Activated CD8-positive, alpha-beta memory T cell treated with anti-CD3 and anti-CD28 coated beads, Interleukin-2, amount 50 U/mL, for 24 hours (primary cell): ENCODE measurements around the gene ARHGAP22.
"Not testable (repeated sequence)": the region's sequence is repeated elsewhere in the genome, so short reads cannot be mapped to it uniquely, and the experiment has no call there.

Source experiments
- DNase-seq: peaks from one replicate; pipeline ENCODE4 v3.0.0-alpha.2; 2020; ENCODE audit errors: extremely low read depth

Gene ARHGAP22

DNA sequence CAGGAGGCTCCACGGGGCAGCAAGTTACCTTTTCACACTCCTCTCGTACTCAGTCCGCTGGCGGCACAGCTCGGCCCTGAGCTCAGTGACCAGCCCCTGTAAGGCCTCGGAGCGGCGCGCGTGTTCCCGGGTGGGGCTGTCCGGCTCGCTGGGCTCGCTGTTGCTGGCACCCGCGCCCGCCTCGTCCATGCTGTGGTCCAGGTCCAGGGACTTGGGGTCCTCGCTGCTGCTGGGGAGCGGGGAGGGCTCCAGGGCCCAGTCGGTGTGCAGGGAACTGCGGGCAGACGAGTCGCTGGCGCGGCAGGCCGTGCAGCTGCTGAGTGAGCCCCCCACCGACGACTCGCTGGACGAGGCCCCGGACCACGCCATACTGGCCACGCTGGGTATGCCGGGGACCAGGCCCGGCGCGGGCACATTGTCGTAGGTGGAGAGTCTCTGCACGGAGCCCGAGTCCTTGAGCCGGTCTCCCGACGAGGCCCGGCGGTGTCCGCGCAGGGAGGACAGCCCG is 154.6 kb downstream of the ARHGAP22 start:
- DNase-seq = no peak

DNA sequence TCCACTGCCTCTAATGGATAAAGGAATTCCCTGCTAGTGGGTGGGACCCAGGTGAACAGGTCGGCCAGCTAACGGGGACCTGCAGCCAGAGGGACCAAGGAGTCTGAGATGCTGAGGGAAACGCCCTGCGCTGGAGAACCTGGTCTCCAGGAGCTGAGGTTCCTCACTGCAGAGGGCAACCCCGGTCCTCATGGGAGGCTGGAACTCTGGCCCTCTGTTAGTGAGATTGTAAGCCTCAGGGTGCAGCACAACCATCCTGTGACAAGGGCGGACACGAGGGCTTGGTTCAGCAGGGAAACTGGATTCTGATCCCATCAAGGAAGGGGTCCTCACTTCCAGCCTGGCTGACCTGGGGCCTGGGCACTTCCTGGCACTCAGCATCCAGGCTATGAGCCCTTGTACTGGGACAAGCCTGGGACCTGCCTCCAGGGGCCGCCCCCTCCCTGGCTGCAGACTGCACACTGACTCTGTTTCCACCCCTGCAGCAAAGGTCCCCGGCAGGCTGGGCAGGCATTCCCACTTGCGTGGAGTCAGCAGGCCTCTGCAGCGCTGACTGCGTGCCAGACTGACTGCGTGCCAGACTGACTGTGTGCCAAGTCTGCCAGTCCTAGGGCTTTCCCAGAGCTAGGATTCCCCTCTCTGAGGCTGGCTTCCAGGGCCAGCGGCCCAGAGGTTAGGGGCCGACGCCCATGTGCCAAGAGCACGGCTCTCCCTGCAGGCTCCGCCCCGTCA is 155.2 kb downstream of the ARHGAP22 start:
- no peak for DNase-seq

DNA sequence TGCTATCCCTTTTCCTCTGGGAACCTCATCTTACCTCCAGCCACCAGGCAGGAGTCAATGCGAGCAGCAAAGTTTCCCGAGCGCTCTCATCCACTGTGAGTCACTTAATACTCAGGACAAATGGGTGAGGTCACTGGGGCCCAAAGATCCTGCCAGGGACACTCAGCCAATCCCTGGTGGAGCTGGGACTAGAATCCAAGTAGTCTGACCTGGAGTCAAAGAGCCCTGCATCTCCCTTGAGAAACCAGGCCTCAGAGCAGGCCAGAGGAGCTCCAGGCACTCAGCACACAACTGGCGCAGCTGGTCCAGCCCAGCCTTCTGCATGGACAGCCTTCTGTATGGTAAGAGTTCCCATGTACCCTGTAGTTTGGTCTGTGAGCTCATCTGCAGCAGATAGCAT is 156.1 kb downstream of the ARHGAP22 start:
- no peak for DNase-seq

DNA sequence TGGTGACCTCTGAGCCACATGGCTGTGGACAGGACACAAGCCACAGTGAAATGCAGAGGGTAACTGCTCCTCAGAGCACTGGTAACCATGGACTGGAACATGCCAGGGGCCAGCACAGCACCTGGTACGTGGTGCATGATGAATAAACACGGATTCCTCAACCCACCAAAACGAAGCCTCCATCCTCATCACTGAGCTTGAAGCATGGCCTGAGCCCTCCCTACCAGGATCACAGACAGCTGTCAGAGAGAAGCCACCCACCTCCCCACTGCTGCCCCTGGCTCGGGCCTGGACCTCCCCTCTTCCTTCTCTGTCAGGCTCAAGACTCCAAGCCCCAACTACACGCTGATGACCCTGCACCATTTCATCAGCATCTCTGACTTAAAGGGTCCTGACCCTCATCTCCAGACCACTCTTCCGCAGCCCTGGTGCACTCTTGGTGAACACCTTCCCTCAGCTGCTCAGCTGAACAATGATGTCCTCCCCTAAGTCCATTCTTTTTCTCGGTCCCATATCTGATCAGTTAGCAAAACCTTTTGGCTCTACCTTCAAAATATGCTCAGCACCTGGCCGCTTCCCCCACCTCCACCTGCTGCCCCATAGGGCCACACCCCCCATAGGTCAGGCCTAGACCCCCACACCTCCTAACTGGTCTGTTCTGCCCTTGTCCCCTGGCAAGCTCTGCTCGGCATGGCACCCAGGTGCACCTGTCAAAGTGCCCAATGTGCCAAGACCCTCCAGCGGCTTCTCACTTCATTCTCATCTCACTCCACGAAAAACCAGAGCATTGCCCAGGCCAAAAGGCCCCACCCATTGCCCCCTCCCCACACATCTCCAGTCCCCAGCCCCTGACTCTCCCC is 157.3 kb downstream of the ARHGAP22 start:
- DNase-seq = no peak

DNA sequence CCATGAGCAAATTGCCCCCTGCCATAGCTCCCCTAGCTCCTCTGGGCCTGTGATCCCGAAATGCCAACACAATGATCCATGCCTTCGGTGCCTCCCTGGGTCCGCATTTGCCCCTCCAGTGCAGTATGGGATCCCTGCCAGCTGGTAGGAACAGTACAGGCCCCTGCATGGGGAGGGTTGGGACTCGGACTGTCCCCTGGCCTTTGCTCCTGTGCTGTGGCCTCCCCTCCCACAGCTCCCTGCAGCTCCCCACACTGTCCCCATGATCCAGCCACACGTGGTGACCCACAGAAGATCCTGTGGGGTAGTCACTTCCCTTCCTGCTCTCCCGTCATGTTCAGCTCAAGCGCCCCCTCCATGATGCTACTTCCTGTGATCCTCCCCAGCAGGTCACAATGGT is 158.1 kb downstream of the ARHGAP22 start:
- no peak for DNase-seq

DNA sequence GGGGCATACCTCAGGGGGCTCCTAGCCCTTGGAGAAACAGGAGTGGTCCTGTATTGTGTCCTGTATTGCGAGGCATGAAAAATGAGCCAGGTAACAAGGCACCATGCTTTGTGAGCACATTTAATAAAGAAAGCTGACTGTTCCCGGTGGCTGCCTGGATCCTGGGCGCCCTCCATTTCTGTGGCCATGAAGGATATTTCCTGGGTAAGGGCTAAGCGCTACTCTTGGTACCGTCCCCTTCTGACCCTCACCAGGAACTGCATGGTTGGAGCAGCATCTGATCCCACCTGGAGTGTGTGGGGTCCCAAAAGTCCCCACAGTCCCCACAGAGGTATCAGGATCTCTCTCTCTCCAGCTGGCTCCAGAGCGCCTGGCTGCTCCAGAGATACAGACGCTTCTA is 158.9 kb downstream of the ARHGAP22 start:
- DNase-seq = no peak

DNA sequence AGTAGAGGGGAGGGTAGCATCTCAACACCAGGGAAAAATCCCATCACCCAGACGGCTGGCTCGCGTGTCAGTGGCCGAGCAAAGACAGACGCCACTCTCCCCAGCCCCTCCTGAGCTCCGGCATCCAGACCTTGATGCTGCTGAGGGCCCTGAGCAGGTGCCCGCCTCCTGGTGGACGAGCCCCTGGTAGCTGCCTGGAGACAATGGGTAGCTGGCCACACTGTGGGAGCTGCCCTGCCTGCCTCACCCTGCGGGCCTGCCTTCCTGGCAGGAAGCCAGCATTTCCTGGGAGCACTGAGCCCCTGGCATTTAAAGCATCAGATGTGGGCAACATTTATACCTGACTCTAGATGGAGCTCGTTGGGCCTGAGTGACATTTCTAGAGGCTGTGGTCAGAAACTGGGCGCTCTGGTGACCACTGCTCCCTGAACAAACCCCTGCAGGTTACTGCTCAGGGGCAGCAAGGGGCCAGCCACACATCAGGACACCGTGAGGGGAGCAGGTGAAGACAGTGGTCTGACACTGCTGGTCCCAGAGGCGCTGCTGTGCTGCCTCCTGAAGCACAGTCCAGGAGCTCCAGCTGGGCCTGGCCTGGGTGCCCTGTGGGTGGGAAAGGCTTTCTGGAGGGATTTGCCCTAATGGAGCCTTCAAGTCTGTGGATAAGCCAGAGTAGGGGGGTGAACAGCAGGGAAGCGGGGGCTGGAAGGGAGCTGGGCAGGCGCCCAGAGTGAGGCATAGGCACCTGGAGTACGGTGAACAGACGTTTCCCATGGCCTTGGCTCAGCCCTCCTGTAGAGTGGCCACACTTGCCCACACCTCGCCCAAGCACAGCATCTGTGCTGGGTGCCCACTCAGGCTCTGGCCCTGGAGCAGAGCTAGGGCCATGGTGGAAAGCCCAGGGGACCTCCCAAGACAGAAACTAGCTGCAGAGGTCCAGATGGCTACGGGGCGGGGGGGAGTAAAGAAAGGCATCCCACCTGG is 159.7 kb downstream of the ARHGAP22 start:
- DNase-seq = no peak

DNA sequence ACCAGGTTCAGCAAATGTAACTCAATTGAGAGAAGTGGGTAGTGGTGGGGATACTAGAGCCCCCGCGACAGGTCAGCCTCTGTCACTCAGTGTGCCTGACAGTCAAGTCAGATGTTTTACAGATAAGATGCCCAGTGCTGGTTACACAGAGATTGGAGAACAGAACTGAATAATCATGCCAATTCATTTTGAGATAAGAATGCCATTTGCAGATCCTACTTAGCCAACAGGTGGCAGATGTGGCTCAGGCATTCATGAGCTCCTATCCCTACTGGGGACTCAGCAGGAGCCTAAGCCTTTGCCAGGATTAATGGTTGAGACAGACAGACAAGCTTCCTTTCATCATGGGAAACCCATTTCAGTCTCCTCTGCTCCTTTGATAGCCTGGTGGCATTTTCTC is 160.6 kb downstream of the ARHGAP22 start:
- no peak for DNase-seq

DNA sequence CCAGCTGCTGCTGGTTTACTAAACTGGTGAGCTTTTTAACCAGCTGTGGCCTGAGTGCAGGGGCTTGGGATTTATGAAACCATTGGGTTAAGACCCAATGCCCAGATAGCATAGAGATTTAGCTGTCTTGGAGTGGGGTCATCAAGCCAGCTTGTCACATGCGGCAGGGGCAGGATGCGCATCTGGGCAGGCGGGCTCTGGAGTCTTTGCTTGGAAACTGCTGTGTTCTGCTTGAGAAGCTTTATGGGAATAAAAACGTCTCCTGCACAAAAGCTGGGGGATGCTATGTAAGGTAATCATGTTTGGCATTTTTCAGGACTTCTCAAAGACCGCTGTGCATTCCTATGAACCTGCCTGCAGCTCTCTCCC is 162.1 kb downstream of the ARHGAP22 start:
- DNase-seq = no peak

DNA sequence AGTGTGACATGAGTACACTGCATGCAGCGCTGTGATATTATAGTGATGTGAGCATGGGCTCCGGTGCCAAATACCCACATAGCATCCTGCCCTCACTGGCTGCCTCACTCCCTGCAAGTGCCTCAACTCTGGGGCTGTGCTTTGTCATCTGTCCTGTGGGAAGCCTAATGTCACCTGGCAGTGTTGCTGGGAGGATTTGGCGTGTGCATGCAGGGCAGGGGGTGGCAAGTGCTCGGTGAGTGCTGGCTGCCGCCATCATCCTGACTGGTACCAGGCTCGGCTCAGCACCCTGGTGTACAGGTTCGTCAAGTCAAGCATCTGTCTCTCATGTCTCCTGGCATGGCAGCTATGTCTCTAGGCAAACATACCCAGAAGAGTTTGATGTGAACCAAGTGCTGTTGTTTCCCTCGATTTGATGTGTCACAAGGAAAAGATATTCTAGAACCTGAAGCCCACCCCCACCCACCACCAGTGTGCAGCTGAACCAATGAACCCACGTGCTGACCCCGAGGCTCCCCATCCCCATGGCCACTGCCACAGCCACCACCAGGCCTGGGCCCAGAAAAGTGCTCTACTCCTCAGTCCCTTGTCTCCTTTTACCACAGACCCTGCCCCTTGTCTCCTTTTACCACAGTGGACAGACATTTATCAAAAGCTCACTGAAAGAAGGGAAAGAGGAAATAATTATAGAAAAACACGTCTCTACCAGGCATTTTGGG is 162.6 kb downstream of the ARHGAP22 start:
- DNase-seq = no peak

DNA sequence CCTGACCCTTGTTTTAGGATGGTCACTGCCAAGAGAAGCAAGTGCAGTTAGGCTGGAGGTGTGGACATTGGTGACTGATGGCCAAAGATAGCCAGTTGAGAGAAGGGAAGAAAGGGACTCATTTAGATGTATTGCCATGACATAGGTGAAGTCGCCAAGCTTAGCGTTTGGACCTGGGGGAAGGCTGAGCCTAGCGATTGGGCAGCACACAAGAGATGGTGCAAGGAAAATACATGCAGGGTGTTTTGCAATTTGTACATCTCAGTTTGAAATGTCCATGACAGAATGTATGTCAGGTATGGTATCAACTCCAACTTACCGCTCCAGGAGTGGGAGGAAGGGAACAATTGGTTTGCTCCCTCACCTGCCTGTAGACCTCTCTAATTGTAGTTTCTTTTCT is 164.1 kb downstream of the ARHGAP22 start:
- no peak for DNase-seq

DNA sequence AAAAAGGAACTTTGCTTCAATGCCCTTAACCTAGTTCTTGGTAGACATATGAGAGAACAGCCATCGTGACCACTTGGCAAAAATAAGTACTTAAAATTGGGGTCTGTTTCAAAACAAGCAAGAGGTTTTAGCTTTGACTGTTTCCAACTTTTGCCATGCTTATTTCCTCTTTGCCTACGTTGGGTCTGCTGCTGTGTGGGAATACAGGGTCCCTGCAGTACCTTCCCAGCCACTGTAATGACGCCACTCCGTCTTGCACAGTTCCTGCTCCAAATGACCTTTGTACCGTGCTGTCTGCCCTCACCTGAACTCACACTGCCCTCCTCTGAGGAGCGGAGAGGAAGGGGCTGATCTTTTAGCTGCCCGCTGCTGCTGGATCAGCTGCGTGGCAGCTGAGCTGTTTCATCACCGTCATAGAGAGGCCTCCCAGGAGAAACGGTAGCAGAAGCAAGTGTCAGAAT is 165.3 kb downstream of the ARHGAP22 start:
- no peak for DNase-seq

DNA sequence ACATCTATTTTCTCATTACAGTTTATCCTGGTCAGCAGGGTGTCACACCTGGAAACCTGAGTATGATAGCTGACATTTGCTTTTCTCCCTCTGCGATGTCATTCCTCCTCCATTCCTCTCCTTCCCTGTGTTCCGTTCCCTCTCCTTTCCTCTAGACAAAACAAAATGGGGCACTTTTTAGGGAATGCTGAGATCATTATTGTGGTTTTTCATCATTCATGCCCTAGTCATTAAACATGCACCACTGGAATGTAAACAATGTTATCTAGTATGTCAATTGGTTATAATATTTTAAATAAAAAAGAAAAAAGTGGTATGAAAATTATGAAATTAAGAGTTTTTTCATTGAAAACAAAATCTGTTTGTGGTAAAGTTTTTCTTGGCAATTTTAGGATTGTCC is 165.8 kb downstream of the ARHGAP22 start:
- no peak for DNase-seq

DNA sequence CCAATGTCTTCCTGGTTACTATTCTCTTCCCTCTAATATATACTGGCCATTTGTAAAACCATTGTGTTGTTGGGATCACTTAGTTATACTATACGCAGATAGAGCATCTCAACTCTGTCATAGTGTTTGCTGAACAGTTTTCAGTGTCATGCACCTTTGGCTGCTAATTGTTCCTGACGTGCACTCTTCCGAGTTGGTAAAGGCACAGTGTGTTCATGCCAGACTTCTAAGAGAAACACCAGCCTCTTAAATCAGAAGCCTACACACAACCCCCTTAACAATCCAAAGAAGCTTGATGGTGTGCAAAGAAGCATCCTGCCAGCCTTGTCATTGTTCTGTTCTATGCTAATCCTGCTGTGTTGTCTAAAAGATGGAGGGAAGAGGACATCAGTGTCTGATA is 167.3 kb downstream of the ARHGAP22 start:
- no peak for DNase-seq

DNA sequence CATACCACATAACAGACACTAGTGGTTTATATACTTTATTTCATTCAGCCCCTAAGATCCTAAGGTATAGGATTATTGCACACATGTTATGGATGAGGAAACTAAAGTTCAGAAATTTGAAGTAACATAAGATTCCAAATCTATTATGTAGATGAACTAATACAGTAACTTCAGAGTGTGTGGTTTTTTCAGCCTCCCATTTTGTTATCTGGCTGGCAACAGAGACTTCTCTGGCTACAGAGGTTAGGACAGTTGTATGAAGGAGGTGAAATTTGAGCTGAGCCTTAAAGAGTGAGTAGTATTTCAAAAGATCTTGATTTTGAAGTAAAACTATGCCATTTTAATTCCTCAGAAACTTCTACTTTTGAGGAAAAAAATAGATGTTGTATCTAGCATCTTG is 173.0 kb downstream of the ARHGAP22 start:
- no peak for DNase-seq

DNA sequence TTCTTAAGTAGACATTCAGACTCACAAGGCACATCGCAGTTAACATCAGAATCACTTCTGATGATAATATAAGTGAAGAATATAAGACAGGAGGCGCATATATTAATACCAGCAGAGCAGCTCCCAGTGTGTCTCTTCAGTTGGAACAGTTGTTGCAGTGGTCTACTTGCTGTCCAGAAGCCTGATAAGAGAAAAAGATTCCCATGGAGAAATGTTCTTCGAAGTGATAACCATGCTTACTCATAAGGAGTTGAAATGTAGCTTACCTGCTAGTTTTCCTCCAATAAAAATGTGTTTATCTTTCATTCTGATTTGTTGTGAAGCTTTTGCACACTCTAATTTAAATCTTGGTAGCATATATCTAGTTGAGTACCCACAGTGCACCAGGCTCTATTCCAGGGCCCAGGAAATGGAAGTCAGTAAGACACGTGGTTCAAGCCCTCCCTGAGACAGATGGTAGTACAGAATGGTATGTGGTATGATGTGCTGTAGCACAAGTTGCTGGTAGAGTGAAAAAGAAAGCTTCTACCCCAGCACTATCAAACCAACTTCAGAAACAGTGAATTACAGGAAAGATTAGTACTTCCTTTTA is 174.4 kb downstream of the ARHGAP22 start:
- DNase-seq = no peak

DNA sequence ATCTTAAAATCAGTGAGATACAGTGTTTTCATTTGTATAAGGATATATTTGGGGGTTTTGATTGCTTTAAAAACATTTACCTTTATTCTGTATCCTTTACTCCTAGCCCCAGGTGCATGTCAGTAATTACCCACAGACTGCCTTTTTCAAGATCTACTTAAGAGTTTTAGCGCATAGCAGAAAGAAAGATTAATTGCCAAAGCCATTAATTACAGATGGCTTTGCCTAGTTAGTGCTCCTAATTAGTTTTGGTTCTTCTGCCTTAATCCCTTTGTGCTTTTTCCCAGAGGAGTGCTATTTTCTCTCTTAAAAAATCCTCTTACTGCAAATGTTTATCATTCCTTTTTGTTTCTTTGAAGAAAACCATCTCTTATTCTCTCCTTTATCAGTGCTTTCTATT is 175.6 kb downstream of the ARHGAP22 start:
- no peak for DNase-seq

DNA sequence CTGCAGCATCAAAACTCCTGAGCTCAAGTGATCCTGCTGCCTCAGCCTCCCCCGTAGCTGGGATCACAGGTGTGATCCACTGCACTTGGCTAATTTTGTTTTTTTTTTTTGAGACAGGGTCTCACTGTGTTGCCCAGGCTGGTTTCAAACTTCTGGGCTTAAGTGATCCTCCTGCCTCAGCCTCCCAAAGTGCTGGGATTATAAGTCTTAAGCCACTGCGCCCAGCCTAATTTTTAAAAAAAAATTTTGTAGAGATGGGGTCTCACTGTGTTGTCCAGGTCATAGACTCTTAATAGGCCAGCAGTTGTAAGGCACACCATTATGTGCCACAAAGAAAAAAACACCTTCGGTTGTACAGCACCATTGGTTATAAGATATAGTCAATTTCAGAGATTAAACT is 176.0 kb downstream of the ARHGAP22 start:
- DNase-seq = no peak

DNA sequence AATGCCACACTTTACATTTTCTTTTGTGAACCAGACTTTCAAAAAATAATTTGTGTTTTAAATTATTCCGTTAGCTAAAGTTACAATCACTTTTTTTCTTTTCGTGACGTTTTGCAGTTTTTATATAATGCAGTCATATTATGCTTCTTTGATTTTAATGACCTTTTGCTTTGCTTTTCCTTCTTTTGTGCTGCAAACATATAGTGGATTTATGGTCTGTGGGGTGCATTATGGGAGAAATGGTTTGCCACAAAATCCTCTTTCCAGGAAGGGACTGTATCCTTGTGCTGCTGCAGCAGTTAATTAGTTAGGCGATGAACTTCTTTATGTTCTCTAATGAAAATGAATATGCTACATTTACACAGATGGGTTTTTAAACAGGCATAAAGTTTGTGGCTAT is 181.0 kb downstream of the ARHGAP22 start:
- no peak for DNase-seq

DNA sequence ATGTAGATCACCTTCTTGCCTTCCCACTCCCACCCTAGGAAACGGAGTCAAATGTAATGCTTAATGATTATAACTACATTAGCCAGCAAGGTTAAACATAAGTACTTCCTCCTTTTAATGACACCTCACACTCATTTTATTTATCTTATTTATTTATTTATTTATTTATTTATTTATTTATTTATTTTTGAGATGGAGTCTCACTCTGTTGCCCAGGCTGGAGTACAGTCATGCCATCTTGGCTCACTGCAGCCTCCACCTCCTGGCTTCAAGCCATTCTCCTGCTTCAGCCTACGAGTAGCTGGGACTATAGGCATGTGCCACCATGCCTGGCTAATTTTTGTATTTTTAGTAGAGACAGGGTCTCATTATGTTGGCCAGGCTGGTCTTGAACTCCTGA is 183.0 kb downstream of the ARHGAP22 start:
- DNase-seq = not testable (repeated sequence)

DNA sequence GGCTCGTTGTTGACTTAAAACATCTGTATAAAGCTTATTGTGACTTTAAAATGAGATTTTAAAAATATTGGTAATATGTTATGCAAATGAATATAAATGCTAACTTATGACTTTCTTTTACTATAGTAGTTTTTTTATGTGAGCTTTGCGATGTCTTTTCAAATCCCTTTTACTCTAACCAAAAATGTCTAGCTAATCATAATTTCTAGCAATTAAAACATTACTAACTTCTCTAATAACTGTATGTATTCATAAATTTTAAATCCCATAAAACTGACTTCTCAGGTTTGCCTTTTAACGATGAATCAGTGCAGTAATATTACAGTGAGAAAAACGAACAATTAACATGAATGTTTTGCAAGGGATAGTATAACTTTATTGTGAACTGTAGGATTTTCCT is 185.2 kb downstream of the ARHGAP22 start:
- no peak for DNase-seq
